Neural progenitor cell (in vitro differentiated cells): Measurements from ENCODE around the gene ROM1. TPM values are rescaled to one million over a fixed set of nuclear protein-coding genes. Genes with fewer than 3 reads are reported as not detected.
A peak's percentile ranks its signal among the peaks of the same experiment; 100 is the strongest.

Experiments
- DNase-seq: peaks from one replicate; pipeline ENCODE4 v3.0.0-alpha.2; 2016; ENCODE audit warnings: low spot score
- H2AFZ ChIP-seq: fragments of 200-600 bp; sonication (generic); replicated peaks from 2 replicates; pipeline ENCODE4 v1.6.1; 2016; ENCODE audit warnings: antibody characterized with exemption
- H3F3A ChIP-seq: fragments of 200-600 bp; sonication (generic); 2 replicates; pipeline ENCODE4 v1.6.1; 2016; ENCODE audit warnings: antibody characterized with exemption, low read depth
- H3K27ac ChIP-seq: fragments of 200-600 bp; sonication (generic); 2 replicates; pipeline ENCODE4 v1.5.1; 2016; ENCODE audit warnings: mild to moderate bottlenecking
- H3K27me3 ChIP-seq: fragments of 200-600 bp; sonication (generic); 2 replicates; pipeline ENCODE4 v1.6.1; 2016; ENCODE audit warnings: mild to moderate bottlenecking, moderate library complexity
- H3K36me3 ChIP-seq: fragments of 200-600 bp; sonication (generic); 2 replicates; pipeline ENCODE4 v1.5.1; 2016
- H3K4me1 ChIP-seq: fragments of 200-600 bp; sonication (generic); 2 replicates; pipeline ENCODE4 v1.6.1; 2016; ENCODE audit warnings: mixed run types
- H3K4me2 ChIP-seq: fragments of 200-600 bp; sonication (generic); 2 replicates; pipeline ENCODE4 v1.6.1; 2016
- H3K4me3 ChIP-seq: fragments of 200-600 bp; sonication (generic); 2 replicates; pipeline ENCODE4 v1.5.1; 2016
- H3K79me2 ChIP-seq: fragments of 200-600 bp; sonication (generic); 2 replicates; pipeline ENCODE4 v1.6.1; 2016; ENCODE audit warnings: low read depth
- H3K9ac ChIP-seq: fragments of 200-600 bp; sonication (generic); 2 replicates; pipeline ENCODE4 v1.6.1; 2016
- H3K9me3 ChIP-seq: fragments of 200-600 bp; sonication (generic); 2 replicates; pipeline ENCODE4 v1.5.1; 2016; ENCODE audit warnings: low read depth
- H4K20me1 ChIP-seq: fragments of 200-600 bp; sonication (generic); 2 replicates; pipeline ENCODE4 v1.6.1; 2016; ENCODE audit warnings: low read depth
- H3K27ac Mint-ChIP-seq: 3 replicates; pipeline ENCODE4 v1.8.0; 2021; ENCODE audit warnings: mixed read lengths
- H3K27me3 Mint-ChIP-seq: 2 replicates; pipeline ENCODE4 v1.8.0; 2022; ENCODE audit warnings: low read depth, mild to moderate bottlenecking, inconsistent platforms, moderate library complexity, mixed read lengths; ENCODE audit not compliant: insufficient read depth
- H3K36me3 Mint-ChIP-seq: 3 replicates; pipeline ENCODE4 v1.8.0; 2021; ENCODE audit warnings: mixed read lengths
- H3K4me1 Mint-ChIP-seq: 3 replicates; pipeline ENCODE4 v1.8.0; 2021; ENCODE audit warnings: mixed read lengths
- H3K4me3 Mint-ChIP-seq: 3 replicates; pipeline ENCODE4 v1.8.0; 2021; ENCODE audit warnings: mild to moderate bottlenecking, moderate library complexity, mixed read lengths
- H3K9me3 Mint-ChIP-seq: 3 replicates; pipeline ENCODE4 v1.8.0; 2020; ENCODE audit warnings: mixed read lengths
- CTCF ChIP-seq: fragments of 200-600 bp; sonication (generic); IDR thresholded peaks from 2 replicates; pipeline ENCODE4 v1.5.1; 2017; ENCODE audit warnings: antibody characterized with exemption, mild to moderate bottlenecking
- EZH2 ChIP-seq: fragments of 200-600 bp; sonication (generic); IDR thresholded peaks from 2 replicates; pipeline ENCODE4 v1.6.1; 2017; ENCODE audit warnings: antibody characterized with exemption, mild to moderate bottlenecking, moderate library complexity
- EZH2phosphoT487 ChIP-seq: fragments of 200-600 bp; sonication (generic); IDR thresholded peaks from 2 replicates; pipeline ENCODE4 v1.6.1; 2017; ENCODE audit warnings: antibody characterized with exemption
- total RNA-seq: library from RNA; depleted of rRNA; stranded (reverse); fragments of >200 nt; gene quantifications from 2 replicates; pipeline ENCODE4 v1.2.3, GENCODE V29; 2015; ENCODE audit warnings: low replicate concordance

ROM1 gene
- total RNA-seq, 1 donor from 2014 or later = not detected

GRCh38 chr11:62621027-62621566 lies 8.0 kb downstream of the ROM1 start:
- H3K9me3 Mint-ChIP-seq = no peaks in the 10 kb centered on the region
- H3K4me1 ChIP-seq = peaks cover 5% of the 10 kb centered on the region
- H3K36me3 Mint-ChIP-seq = peaks cover 12% of the 10 kb centered on the region
- peak overlapping the region; percentile 67 for H3K9ac ChIP-seq
- peaks cover 6% of the 10 kb centered on the region for H3K27me3 Mint-ChIP-seq
- H3K4me1 Mint-ChIP-seq = peaks cover 18% of the 10 kb centered on the region
- peak overlapping the region; percentile 76 for H3K4me3 ChIP-seq
- H3F3A ChIP-seq = peaks cover 52% of the 10 kb centered on the region
- H3K36me3 ChIP-seq = no peaks in the 10 kb centered on the region
- H4K20me1 ChIP-seq = no peaks in the 10 kb centered on the region
- H3K27me3 ChIP-seq = no peaks in the 10 kb centered on the region
- no peak for TF ChIP-seq EZH2phosphoT487
- no peak for TF ChIP-seq EZH2
- TF ChIP-seq CTCF = no peak
- H3K4me3 Mint-ChIP-seq = peak overlapping the region; percentile 92
- peak overlapping the region; percentile 88 for H3K4me2 ChIP-seq
- H3K27ac ChIP-seq = peak overlapping the region; percentile 17
- no peak for DNase-seq
- H3K27ac Mint-ChIP-seq = peak overlapping the region; percentile 34
- H2AFZ ChIP-seq = peak overlapping the region; percentile 12
- H3K9me3 ChIP-seq = no peaks in the 10 kb centered on the region
- H3K79me2 ChIP-seq = peaks cover 19% of the 10 kb centered on the region

DNA sequence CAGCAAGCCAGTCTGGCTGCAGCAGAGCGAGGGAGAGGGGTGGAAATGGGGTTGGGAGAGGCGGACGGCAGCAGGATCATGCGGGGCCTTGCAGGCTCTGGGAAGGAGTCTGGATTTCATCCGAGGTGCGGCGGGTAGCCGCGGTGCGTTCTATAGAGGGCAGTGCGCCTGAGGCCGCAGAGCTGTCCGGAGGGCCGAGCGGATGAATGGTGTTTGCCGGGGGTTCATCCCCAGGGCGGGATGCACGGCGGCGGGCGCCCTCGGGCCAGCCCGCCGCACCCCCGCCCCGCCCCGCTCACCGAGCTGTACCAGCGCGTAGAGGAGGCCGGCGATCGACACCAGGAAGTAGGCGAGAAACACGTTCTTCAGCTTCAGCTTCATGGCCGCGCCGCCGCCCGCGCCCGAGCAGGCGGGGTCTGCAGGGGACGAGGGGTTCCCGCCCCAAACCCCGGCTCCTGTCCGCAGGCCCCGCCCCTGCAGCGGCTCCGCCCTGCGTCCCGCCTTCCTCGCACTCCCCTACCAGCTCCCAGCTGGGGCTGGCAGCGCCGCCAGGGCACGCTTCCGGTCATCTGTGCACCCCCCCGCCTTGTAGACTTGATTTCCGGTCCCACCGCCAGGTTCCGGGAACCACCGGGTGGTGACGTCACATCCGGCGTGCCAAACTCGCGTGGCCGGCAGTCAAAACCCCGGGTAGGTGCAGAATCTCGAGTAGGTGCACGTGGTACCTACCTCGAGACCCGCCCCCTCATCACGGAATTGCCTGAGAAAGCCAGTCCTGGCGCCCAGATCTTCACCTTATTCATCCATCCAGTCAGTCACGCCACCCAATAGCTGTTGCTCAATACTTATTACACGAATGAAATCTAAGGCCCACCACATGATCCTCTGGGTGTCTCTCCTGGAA lies 8.8 kb downstream of the ROM1 start, which contains the start of gene B3GAT3:
Gene B3GAT3 (minus strand): TSS at position 420 of the 904 bp plus-strand sequence. CDS start 39 bp downstream, at position 381.
- H4K20me1 ChIP-seq = no peaks in the 10 kb centered on the region
- Mint-ChIP-seq H3K27me3 (peaks cover 6% of the 10 kb centered on the region), H3K4me3 (peak within 1 kb of the TSS; percentile 92), H3K27ac (peak within 1 kb of the TSS; percentile 34), H3K36me3 (peaks cover 16% of the 10 kb centered on the region), H3K9me3 (no peaks in the 10 kb centered on the region), H3K4me1 (peaks cover 18% of the 10 kb centered on the region)
- peak within 1 kb of the TSS; percentile 17 for H3K27ac ChIP-seq
- H2AFZ ChIP-seq = peak within 1 kb of the TSS; percentile 12
- peaks cover 5% of the 10 kb centered on the region for H3K4me1 ChIP-seq
- peak; percentile 99 for DNase-seq
- no peaks in the 10 kb centered on the region for H3K9me3 ChIP-seq
- H3K79me2 ChIP-seq = peaks cover 19% of the 10 kb centered on the region
- no peaks in the 10 kb centered on the region for H3K27me3 ChIP-seq
- peak; percentile 15 for TF ChIP-seq CTCF
- TF ChIP-seq EZH2 = no peak
- no peak for TF ChIP-seq EZH2phosphoT487
- peak within 1 kb of the TSS; percentile 67 for H3K9ac ChIP-seq
- H3F3A ChIP-seq = peaks cover 52% of the 10 kb centered on the region
- peak within 1 kb of the TSS; percentile 88 for H3K4me2 ChIP-seq
- peak within 1 kb of the TSS; percentile 76 for H3K4me3 ChIP-seq
- no peaks in the 10 kb centered on the region for H3K36me3 ChIP-seq

- peak; percentile 28 for DNase-seq
- Histone ChIP-seq H3K9ac (no peak overlapping the region), H3K27me3 (no peaks in the 10 kb centered on the region), H3K4me1 (peaks cover 5% of the 10 kb centered on the region), H2AFZ (no peak overlapping the region), H3K4me3 (peak overlapping the region; percentile 76), H3F3A (peaks cover 52% of the 10 kb centered on the region), H3K4me2 (peak overlapping the region; percentile 88), H3K36me3 (no peaks in the 10 kb centered on the region), H3K9me3 (no peaks in the 10 kb centered on the region), H3K79me2 (peaks cover 19% of the 10 kb centered on the region), H3K27ac (peak overlapping the region; percentile 3), H4K20me1 (no peaks in the 10 kb centered on the region)
- Mint-ChIP-seq H3K4me1 (peaks cover 18% of the 10 kb centered on the region), H3K27me3 (peaks cover 6% of the 10 kb centered on the region), H3K36me3 (peaks cover 20% of the 10 kb centered on the region), H3K27ac (peak overlapping the region; percentile 0), H3K4me3 (peak overlapping the region; percentile 78), H3K9me3 (no peaks in the 10 kb centered on the region)
- TF ChIP-seq EZH2phosphoT487 = no peak
- no peak for TF ChIP-seq CTCF
- no peak for TF ChIP-seq EZH2
Measured at GRCh38 chr11:62622476-62623089, 9.5 kb downstream of the ROM1 start.
